Dendritic cell treated with granulocyte-macrophage colony-stimulating factor and Interleukin-4, amounts not matched to agents 40 ng/mL and 50 ng/mL, for 4 days (primary cell): ENCODE measurements around the gene COL23A1.
"Not testable (repeated sequence)": the region's sequence is repeated elsewhere in the genome, so short reads cannot be mapped to it uniquely, and the experiment has no call there.

Source experiments
- H3K27ac Mint-ChIP-seq: one replicate; pipeline ENCODE4 v1.8.0; 2022; ENCODE audit warnings: mild to moderate bottlenecking, mixed read lengths
- H3K27me3 Mint-ChIP-seq: one replicate; pipeline ENCODE4 v1.8.0; 2022; ENCODE audit warnings: mild to moderate bottlenecking, mixed read lengths
- H3K36me3 Mint-ChIP-seq: one replicate; pipeline ENCODE4 v1.8.0; 2022; ENCODE audit warnings: low read depth, mixed read lengths
- H3K4me1 Mint-ChIP-seq: one replicate; pipeline ENCODE4 v1.8.0; 2022; ENCODE audit warnings: low read depth, mixed read lengths
- H3K4me3 Mint-ChIP-seq: one replicate; pipeline ENCODE4 v1.8.0; 2022; ENCODE audit warnings: mild to moderate bottlenecking, moderate library complexity, mixed read lengths
- H3K9me3 Mint-ChIP-seq: one replicate; pipeline ENCODE4 v1.8.0; 2022; ENCODE audit warnings: mixed read lengths
- intact Hi-C: fragments of 100-400 bp; cut with micrococcal nuclease; formaldehyde crosslinking; loops from one replicate; pipeline ENCODE4 v1.15.0; 2022

COL23A1 gene

GRCh38 chr5:178239626-178240301, 350.4 kb downstream of the COL23A1 start:
- peak overlapping the region; percentile 52 for H3K4me3 Mint-ChIP-seq
- intact Hi-C loops: not testable (repeated sequence)

DNA sequence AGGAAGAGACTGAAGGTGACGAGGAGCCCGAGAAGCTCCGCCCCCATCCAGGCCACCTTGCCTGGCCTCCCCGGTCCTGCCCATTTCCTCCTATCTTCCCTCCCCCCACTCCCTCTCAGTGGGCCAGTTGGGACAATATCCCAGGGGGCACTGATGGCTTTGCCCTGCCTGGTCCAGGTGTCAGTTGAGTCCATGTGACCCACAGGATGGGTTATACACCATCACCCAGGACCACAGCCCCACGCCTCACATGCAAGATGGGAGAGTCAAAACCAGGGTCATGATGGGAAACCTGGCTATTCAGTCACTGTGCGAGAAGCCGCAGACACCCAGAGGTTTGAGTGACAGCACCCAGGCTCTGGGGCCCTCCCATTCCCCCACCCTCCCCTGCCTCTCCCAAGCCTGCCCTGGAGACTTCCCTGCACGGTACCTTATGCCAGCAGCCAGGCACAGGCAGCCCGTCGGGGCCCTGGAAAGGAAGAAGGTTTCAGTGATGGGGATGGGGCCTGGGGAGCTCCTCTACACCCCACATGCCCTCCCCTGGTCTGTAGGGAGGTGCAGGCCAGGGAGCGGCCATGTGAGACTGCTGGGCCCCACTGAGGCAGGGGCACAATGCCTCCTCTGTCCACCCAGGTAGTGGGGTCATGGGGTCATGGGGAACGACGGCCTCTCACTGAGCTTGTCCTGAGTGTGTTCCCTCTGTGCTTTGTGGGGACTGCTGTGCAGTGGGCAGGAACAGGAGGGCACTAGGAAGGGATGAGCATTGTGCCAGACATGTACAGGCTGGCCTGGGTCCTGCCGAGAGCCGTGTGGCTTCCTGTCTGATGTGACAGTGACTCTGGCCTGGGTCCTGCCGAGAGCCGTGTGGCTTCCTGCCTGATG, 351.2 kb downstream of the COL23A1 start:
- no peaks in the 10 kb centered on the region for H3K27me3 Mint-ChIP-seq
- H3K36me3 Mint-ChIP-seq: no peaks in the 10 kb centered on the region
- H3K27ac Mint-ChIP-seq: peak overlapping the region; percentile 94
- H3K4me1 Mint-ChIP-seq: peaks cover 92% of the 10 kb centered on the region
- H3K4me3 Mint-ChIP-seq: no peak overlapping the region
- intact Hi-C loops: no loop called here
- H3K9me3 Mint-ChIP-seq: no peaks in the 10 kb centered on the region

More at GRCh38 chr5:178239626-178240301, 350.4 kb downstream of the COL23A1 start:
- Mint-ChIP-seq H3K27ac (peak overlapping the region; percentile 94), H3K4me1 (peaks cover 89% of the 10 kb centered on the region)
- not testable (repeated sequence) for H3K36me3 Mint-ChIP-seq, H3K27me3 Mint-ChIP-seq, H3K9me3 Mint-ChIP-seq

DNA sequence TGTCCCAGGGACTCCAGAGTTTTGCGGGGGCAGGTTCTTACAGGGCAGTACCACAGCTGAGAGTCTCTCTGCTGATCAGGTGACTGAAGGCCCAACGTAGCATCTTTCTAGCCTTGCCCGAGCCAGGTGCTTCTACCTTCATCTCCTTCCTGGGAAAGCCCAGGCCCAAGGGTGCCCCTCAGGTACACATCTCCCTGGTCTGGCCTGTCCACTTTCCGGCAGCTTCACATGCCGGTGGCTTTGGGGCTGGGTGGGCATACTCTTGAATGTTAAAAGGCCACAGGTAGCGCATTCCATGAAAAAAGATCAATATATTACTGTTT, 351.9 kb downstream of the COL23A1 start:
- Mint-ChIP-seq H3K9me3 (no peaks in the 10 kb centered on the region), H3K4me3 (no peak overlapping the region), H3K27ac (peak overlapping the region; percentile 94), H3K36me3 (no peaks in the 10 kb centered on the region), H3K27me3 (no peaks in the 10 kb centered on the region), H3K4me1 (peaks cover 92% of the 10 kb centered on the region)
- intact Hi-C loops: no loop called here

DNA sequence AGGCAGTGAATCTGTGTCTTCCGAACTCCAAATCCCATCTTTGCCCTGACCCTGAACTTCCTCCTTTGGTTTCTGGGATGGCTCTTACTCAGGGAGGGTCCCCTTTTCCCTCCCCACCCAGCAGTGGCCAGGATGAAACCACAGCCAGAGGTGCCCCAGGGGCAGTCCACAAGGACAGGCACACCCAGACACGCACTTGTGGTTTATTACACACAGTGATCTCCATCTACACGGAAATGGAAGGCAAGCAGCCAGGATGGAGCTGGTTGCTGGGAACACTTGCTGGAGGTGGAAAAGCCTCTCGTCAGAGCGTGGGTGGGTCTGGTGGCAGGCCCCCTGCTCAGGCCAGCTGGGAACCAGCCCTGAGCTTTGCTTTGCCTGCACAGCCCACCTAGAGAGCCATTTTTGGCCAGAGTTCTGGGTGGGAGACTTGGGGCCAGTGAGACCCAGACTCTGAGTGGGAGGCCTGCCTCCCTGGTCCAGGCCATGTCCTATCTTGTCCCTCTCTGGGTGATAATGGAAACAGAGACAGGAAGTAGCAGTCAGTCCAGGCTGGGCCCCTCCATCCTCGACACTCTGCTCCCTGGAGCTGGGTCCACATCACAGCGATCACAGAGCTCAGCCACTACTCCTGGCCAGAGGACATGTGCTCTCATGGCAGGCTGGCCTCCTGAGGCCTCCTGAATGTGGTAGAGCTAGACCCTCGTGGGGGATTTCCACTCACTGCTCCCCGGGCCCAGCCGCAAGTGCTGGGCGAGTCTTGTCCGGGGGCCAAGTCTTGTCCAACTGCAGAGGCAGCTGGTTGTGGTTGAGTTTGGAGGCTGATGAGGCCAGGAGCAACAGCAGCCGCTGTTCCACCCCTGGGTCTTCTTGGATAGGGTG, 352.5 kb downstream of the COL23A1 start:
- Mint-ChIP-seq H3K9me3 (no peaks in the 10 kb centered on the region), H3K27ac (peak overlapping the region; percentile 94), H3K27me3 (no peaks in the 10 kb centered on the region), H3K36me3 (no peaks in the 10 kb centered on the region), H3K4me3 (no peak overlapping the region), H3K4me1 (peaks cover 98% of the 10 kb centered on the region)
- intact Hi-C loops: no loop called here

GRCh38 chr5:178236679-178237078, 353.5 kb downstream of the COL23A1 start:
- intact Hi-C loops: no loop called here
- Mint-ChIP-seq H3K4me1 (peaks cover 91% of the 10 kb centered on the region), H3K27me3 (no peaks in the 10 kb centered on the region), H3K4me3 (peak overlapping the region; percentile 33), H3K9me3 (no peaks in the 10 kb centered on the region), H3K36me3 (peaks cover 3% of the 10 kb centered on the region), H3K27ac (peak overlapping the region; percentile 94)

- Mint-ChIP-seq H3K27me3 (no peaks in the 10 kb centered on the region), H3K36me3 (peaks cover 9% of the 10 kb centered on the region), H3K4me1 (peaks cover 91% of the 10 kb centered on the region), H3K9me3 (no peaks in the 10 kb centered on the region), H3K4me3 (peak overlapping the region; percentile 4), H3K27ac (peak overlapping the region; percentile 94)
- intact Hi-C loops: no loop called here
These were observed 354.1 kb downstream of the COL23A1 start for GRCh38 chr5:178236126-178236525.

DNA sequence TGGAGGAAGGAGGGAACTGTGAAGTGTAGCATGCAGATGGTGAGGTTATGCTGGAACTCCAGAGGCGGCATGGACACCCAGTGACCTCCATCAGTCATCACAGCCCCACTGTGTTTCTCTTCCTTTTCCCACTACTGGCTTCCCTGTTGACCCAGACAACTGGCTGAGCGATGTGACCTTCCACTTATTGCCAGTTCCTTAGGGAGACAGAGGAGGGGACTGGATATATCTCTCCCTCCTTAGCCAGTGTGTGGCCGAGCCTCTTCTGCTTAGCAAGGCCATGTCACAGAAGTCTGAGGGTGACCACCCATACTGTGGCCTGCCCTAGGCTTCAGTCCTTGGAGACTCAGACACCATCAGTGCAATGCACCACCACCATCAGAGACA, 354.6 kb downstream of the COL23A1 start:
- H3K27ac Mint-ChIP-seq: peak overlapping the region; percentile 94
- intact Hi-C loops: loop anchor here (1.0 kb wide), 1 partner anchor 45 kb away; no protein-coding TSS in a partner anchor
- peaks cover 14% of the 10 kb centered on the region for H3K36me3 Mint-ChIP-seq
- H3K4me1 Mint-ChIP-seq: peaks cover 91% of the 10 kb centered on the region
- no peak overlapping the region for H3K4me3 Mint-ChIP-seq
- H3K27me3 Mint-ChIP-seq: no peaks in the 10 kb centered on the region
- no peaks in the 10 kb centered on the region for H3K9me3 Mint-ChIP-seq

DNA sequence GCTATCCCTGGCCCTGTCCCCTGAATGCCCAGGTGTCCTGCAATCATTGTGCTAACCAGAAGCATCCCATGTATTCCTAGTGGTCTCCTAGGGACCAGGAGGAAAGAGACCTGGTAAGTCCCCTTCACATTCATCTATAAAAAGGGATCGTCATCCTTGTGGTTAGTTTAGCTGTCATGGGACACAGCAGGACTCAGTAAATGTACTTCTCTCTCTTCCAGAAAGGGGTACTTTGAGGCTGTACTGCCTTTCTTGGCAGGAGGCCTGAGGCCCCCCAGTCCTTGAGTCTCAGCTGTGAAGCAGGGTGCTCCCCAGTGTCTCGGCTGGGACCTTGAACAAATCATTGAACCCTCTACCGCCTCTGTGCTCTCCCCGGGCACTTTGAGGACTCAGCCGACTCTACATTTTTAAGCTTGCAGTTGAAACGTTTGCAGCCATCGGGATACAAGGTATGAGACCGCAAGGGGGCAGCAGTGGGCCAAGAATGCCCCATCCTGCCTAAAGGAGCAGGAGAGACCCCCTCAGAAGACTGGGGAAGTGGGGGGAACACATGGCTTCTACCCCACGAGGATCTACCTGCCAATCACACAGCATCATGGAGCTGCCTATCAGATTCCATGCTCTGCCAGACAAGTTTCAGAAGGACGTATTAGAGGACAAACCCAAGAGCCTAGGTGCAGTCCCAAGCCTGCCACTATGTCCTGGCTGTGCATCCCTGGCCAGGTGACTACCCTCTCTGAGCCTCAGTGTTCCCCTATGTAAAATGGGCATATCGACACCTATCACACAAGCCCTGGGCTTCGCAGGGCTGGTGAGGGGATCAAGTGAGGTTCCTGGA, 355.2 kb downstream of the COL23A1 start:
- no peaks in the 10 kb centered on the region for H3K27me3 Mint-ChIP-seq
- peak overlapping the region; percentile 94 for H3K27ac Mint-ChIP-seq
- H3K4me1 Mint-ChIP-seq: peaks cover 91% of the 10 kb centered on the region
- no peaks in the 10 kb centered on the region for H3K9me3 Mint-ChIP-seq
- intact Hi-C loops: loop anchor here (1.0 to 5.0 kb wide), 3 partner anchors 45 to 1588 kb away; partner anchors contain the start of genes COL23A1 and TSPAN17
- H3K4me3 Mint-ChIP-seq: no peak overlapping the region
- peaks cover 21% of the 10 kb centered on the region for H3K36me3 Mint-ChIP-seq

DNA sequence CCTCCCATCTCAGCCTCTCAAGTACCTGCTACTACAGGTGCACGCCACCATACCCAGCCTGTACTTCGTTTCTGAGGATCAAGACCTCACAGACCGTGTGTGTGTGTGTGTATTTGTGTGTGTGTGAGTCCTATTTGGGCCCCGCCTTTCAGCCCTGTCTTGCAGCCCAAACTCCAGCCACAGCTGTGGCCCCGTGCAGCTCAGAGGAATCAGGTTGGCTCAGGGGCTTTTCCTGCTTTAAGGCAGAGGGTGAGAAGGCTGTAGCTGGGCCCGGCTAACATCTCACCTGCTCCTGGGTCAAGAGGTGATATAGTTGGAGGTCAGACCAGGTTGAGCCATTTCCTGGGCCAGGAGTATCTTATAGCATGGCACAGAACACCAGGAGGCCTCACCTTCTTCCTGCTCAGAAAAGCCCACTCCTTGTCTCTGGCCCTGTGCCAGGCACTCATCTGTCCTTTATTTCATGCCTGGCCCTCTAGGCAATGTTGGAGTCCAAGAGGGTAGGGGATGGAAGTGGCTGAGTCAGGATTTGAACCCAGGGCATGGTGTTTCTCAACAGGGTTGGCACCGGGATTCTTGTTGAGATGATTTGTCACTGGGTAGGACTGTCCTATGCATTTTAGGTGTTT, 356.0 kb downstream of the COL23A1 start:
- Mint-ChIP-seq H3K4me3 (no peak overlapping the region), H3K27ac (peak overlapping the region; percentile 94), H3K36me3 (peaks cover 28% of the 10 kb centered on the region), H3K4me1 (peaks cover 91% of the 10 kb centered on the region), H3K27me3 (no peaks in the 10 kb centered on the region), H3K9me3 (no peaks in the 10 kb centered on the region)
- intact Hi-C loops: loop anchor here (5.0 kb wide), 2 partner anchors 358 to 1587 kb away; partner anchors contain the start of genes COL23A1 and TSPAN17

- peaks cover 41% of the 10 kb centered on the region for H3K36me3 Mint-ChIP-seq
- H3K4me3 Mint-ChIP-seq: peak overlapping the region; percentile 84
- peaks cover 89% of the 10 kb centered on the region for H3K4me1 Mint-ChIP-seq
- H3K27ac Mint-ChIP-seq: peak overlapping the region; percentile 94
- H3K27me3 Mint-ChIP-seq: no peaks in the 10 kb centered on the region
- intact Hi-C loops: loop anchor here (5.0 kb wide), 2 partner anchors 359 to 1586 kb away; partner anchors contain the start of genes COL23A1 and TSPAN17
- no peaks in the 10 kb centered on the region for H3K9me3 Mint-ChIP-seq
These were observed 357.2 kb downstream of the COL23A1 start for GRCh38 chr5:178232920-178233429.

- H3K36me3 Mint-ChIP-seq: peaks cover 47% of the 10 kb centered on the region
- peak within 1 kb of the TSS; percentile 84 for H3K4me3 Mint-ChIP-seq
- intact Hi-C loops: loop anchor here (5.0 kb wide), 2 partner anchors 360 to 1585 kb away; partner anchors contain the start of genes COL23A1 and TSPAN17
- peaks cover 89% of the 10 kb centered on the region for H3K4me1 Mint-ChIP-seq
- H3K27me3 Mint-ChIP-seq: no peaks in the 10 kb centered on the region
- H3K27ac Mint-ChIP-seq: peak within 1 kb of the TSS; percentile 94
- no peaks in the 10 kb centered on the region for H3K9me3 Mint-ChIP-seq
These were observed 357.9 kb downstream of the COL23A1 start, which contains the start of gene PHYKPL for GRCh38 chr5:178232124-178232919. PHYKPL (minus strand) TSS chr5:178232802; CDS start chr5:178232550, 252 bp downstream.
